ENCODE data around the gene SLC7A7.
"Not testable (repeated sequence)": the region's sequence is repeated elsewhere in the genome, so short reads cannot be mapped to it uniquely, and the experiment has no call there.

SLC7A7 gene

GRCh38 chr14:22737052-22737451, 78.2 kb downstream of the SLC7A7 start:
- no peak overlapping the region for H3K9ac ChIP-seq (ENCODE audit: low read depth, low read length)
- no peaks in the 10 kb centered on the region for H3K4me1 ChIP-seq (ENCODE audit: control insufficient read depth, insufficient read depth, low read length)
- H3K36me3 ChIP-seq (ENCODE audit: control insufficient read depth, insufficient read depth, low read length): no peaks in the 10 kb centered on the region
- no peak overlapping the region for H3K4me3 ChIP-seq (ENCODE audit: low read depth, low read length)
- 0 out of 2 replicates have a peak, but pooled peaks cover 4% of the 10 kb centered on the region for H3K9me3 ChIP-seq (ENCODE audit: control insufficient read depth, insufficient read depth, low read length)
- no peaks in the 10 kb centered on the region for H3K27me3 ChIP-seq (ENCODE audit: control insufficient read depth, insufficient read depth, low read length)
- no peak overlapping the region for H3K27ac ChIP-seq (ENCODE audit: low read depth, low read length)

DNA sequence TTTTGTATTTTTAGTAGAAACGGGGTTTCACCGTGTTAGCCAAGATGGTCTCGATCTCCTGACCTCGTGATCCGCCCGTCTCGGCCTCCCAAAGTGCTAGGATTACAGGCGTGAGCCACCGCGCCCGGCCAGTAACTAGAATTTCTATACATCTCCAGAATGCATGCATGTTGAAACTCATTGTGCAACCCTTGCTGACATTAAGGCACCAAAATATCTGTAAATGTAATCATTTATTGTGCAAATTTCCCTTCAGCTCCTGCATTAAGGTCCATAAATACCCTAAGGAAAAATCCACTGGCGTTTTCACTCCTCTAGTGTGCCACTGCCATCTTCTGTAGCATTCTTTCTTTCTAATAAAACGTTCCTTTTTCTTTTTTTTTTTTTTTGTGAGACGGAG, 78.9 kb downstream of the SLC7A7 start:
- H3K4me1 ChIP-seq (ENCODE audit: control insufficient read depth, insufficient read depth, low read length); H3K27me3 ChIP-seq (ENCODE audit: control insufficient read depth, insufficient read depth, low read length); H3K27ac ChIP-seq (ENCODE audit: low read depth, low read length); H3K9ac ChIP-seq (ENCODE audit: low read depth, low read length); H3K4me3 ChIP-seq (ENCODE audit: low read depth, low read length); H3K36me3 ChIP-seq (ENCODE audit: control insufficient read depth, insufficient read depth, low read length); H3K9me3 ChIP-seq (ENCODE audit: control insufficient read depth, insufficient read depth, low read length): not testable (repeated sequence)

- no peak overlapping the region for H3K27ac ChIP-seq (ENCODE audit: low read depth, low read length)
- H3K4me3 ChIP-seq (ENCODE audit: low read depth, low read length): no peak overlapping the region
- 0 out of 2 replicates have a peak, but pooled peaks cover 4% of the 10 kb centered on the region for H3K9me3 ChIP-seq (ENCODE audit: control insufficient read depth, insufficient read depth, low read length)
- H3K36me3 ChIP-seq (ENCODE audit: control insufficient read depth, insufficient read depth, low read length): no peaks in the 10 kb centered on the region
- H3K4me1 ChIP-seq (ENCODE audit: control insufficient read depth, insufficient read depth, low read length): no peaks in the 10 kb centered on the region
- H3K27me3 ChIP-seq (ENCODE audit: control insufficient read depth, insufficient read depth, low read length): no peaks in the 10 kb centered on the region
- H3K9ac ChIP-seq (ENCODE audit: low read depth, low read length): no peak overlapping the region
Observed at GRCh38 chr14:22735096-22735495, 80.1 kb downstream of the SLC7A7 start.

DNA sequence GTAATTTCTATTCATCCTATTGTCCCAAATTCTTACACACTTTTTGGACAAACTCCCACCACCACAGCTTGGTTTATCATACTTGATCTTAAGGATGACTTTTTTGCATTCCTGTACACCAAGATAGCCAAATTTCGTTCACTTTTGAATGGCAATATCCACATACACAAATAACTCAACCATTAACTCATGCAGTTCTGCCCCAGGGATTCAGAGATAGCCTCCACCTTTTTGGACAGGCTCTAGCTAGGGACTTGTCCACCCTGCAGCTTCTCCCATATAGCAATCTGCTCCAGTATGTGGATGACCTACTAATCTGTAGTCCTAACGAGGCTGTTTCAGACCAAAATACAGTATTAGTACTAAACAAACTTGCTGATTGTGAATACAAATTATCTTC, 81.4 kb downstream of the SLC7A7 start:
- no peaks in the 10 kb centered on the region for H3K36me3 ChIP-seq (ENCODE audit: control insufficient read depth, insufficient read depth, low read length)
- no peak overlapping the region for H3K27ac ChIP-seq (ENCODE audit: low read depth, low read length)
- H3K27me3 ChIP-seq (ENCODE audit: control insufficient read depth, insufficient read depth, low read length): no peaks in the 10 kb centered on the region
- no peak overlapping the region for H3K4me3 ChIP-seq (ENCODE audit: low read depth, low read length)
- no peaks in the 10 kb centered on the region for H3K4me1 ChIP-seq (ENCODE audit: control insufficient read depth, insufficient read depth, low read length)
- no peak overlapping the region for H3K9ac ChIP-seq (ENCODE audit: low read depth, low read length)
- H3K9me3 ChIP-seq (ENCODE audit: control insufficient read depth, insufficient read depth, low read length): 0 out of 2 replicates have a peak, but pooled peaks cover 4% of the 10 kb centered on the region

DNA sequence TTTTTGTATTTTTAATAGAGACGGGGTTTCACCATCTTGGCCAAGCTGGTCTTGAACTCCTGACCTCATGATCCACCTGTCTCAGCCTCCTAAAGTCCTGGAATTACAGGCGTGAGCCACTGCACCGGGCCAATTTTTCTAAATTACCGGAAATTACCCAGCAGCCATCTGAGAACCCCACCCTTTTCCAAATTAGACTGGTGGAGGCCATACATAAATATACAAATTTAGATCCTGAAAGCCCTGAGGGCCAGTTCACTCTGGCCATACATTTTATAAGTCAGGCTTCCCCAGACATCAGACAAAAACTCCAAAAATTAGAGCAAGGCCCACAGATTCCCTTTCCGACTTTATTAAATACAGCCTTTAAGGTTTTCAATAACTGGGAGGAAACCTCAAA, 83.2 kb downstream of the SLC7A7 start:
- H3K4me3 ChIP-seq (ENCODE audit: low read depth, low read length); H3K9me3 ChIP-seq (ENCODE audit: control insufficient read depth, insufficient read depth, low read length); H3K36me3 ChIP-seq (ENCODE audit: control insufficient read depth, insufficient read depth, low read length); H3K27ac ChIP-seq (ENCODE audit: low read depth, low read length); H3K4me1 ChIP-seq (ENCODE audit: control insufficient read depth, insufficient read depth, low read length); H3K9ac ChIP-seq (ENCODE audit: low read depth, low read length); H3K27me3 ChIP-seq (ENCODE audit: control insufficient read depth, insufficient read depth, low read length): not testable (repeated sequence)

GRCh38 chr14:22726012-22726411, 89.2 kb downstream of the SLC7A7 start:
- no peaks in the 10 kb centered on the region for H3K4me1 ChIP-seq (ENCODE audit: control insufficient read depth, insufficient read depth, low read length)
- no peaks in the 10 kb centered on the region for H3K9me3 ChIP-seq (ENCODE audit: control insufficient read depth, insufficient read depth, low read length)
- no peaks in the 10 kb centered on the region for H3K36me3 ChIP-seq (ENCODE audit: control insufficient read depth, insufficient read depth, low read length)
- no peak overlapping the region for H3K9ac ChIP-seq (ENCODE audit: low read depth, low read length)
- no peaks in the 10 kb centered on the region for H3K27me3 ChIP-seq (ENCODE audit: control insufficient read depth, insufficient read depth, low read length)
- no peak overlapping the region for H3K27ac ChIP-seq (ENCODE audit: low read depth, low read length)
- no peak overlapping the region for H3K4me3 ChIP-seq (ENCODE audit: low read depth, low read length)

DNA sequence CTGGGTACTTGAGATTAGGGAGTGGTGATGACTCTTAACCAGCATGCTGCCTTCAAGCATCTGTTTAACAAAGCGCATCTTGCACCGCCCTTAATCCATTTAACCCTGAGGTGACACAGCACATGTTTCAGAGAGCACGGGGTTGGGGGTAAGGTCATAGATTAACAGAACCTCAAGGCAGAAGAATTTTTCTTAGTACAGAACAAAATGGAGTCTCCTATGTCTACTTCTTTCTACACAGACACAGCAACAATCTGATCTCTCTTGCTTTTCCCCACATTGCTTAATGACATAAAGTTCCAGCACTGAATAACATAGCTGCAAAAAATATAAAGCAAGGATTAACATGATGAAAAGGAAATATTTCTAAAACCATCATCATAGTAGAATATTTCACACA, 89.9 kb downstream of the SLC7A7 start:
- H3K9me3 ChIP-seq (ENCODE audit: control insufficient read depth, insufficient read depth, low read length); H3K27ac ChIP-seq (ENCODE audit: low read depth, low read length); H3K4me3 ChIP-seq (ENCODE audit: low read depth, low read length); H3K36me3 ChIP-seq (ENCODE audit: control insufficient read depth, insufficient read depth, low read length); H3K27me3 ChIP-seq (ENCODE audit: control insufficient read depth, insufficient read depth, low read length); H3K4me1 ChIP-seq (ENCODE audit: control insufficient read depth, insufficient read depth, low read length); H3K9ac ChIP-seq (ENCODE audit: low read depth, low read length): not testable (repeated sequence)

DNA sequence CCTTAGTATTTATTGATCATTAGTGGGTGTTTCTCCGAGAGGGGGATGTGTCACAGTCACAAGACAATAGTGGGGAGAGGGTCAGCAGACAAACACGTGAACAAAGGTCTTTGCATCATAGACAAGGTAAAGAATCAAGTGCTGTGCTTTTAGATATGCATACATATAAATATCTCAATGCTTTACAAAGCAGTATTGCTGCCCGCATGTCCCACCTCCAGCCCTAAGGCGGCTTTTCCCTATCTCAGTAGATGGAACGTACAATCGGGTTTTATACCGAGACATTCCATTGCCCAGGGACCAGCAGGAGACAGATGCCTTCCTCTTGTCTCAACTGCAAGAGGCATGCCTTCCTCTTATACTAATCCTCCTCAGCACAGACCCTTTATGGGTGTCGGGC, 90.4 kb downstream of the SLC7A7 start:
- not testable (repeated sequence) for H3K36me3 ChIP-seq (ENCODE audit: control insufficient read depth, insufficient read depth, low read length); H3K9me3 ChIP-seq (ENCODE audit: control insufficient read depth, insufficient read depth, low read length); H3K4me1 ChIP-seq (ENCODE audit: control insufficient read depth, insufficient read depth, low read length); H3K27me3 ChIP-seq (ENCODE audit: control insufficient read depth, insufficient read depth, low read length); H3K27ac ChIP-seq (ENCODE audit: low read depth, low read length); H3K9ac ChIP-seq (ENCODE audit: low read depth, low read length); H3K4me3 ChIP-seq (ENCODE audit: low read depth, low read length)

DNA sequence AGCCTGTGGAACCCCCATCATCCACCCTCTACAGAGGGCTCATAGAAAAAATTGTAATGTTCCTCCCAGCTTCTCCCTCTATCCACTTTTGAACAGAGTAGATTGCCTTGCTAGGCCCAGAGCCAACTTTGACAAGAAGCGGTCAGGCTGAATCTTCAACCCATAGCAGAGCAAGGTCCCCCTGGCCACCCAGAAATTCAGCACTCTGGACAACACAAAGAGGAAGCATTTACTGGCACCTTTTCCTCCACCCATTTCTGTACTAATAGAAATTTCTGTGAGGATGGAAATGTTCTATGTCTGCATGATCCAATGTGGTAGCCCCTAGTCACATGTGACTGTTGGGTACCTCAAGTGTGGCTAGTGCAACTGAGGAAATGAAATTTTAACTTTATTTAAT, 91.4 kb downstream of the SLC7A7 start:
- Histone ChIP-seq H3K36me3 (ENCODE audit: control insufficient read depth, insufficient read depth, low read length) (no peaks in the 10 kb centered on the region), H3K9ac (ENCODE audit: low read depth, low read length) (no peak overlapping the region), H3K27me3 (ENCODE audit: control insufficient read depth, insufficient read depth, low read length) (no peaks in the 10 kb centered on the region), H3K27ac (ENCODE audit: low read depth, low read length) (no peak overlapping the region), H3K4me1 (ENCODE audit: control insufficient read depth, insufficient read depth, low read length) (no peaks in the 10 kb centered on the region), H3K4me3 (ENCODE audit: low read depth, low read length) (no peak overlapping the region), H3K9me3 (ENCODE audit: control insufficient read depth, insufficient read depth, low read length) (no peaks in the 10 kb centered on the region)
